Suppressor macrophage treated with lipopolysaccharide for 1 hour (primary cell): ENCODE data around the gene ATP8A1.
A peak's percentile ranks its signal among the peaks of the same experiment; 100 is the strongest.

Experiments used
- DNase-seq, 3 donors: peaks; one replicate each; pipeline ENCODE4 v3.0.0-alpha.2; 2020 to 2022

The ATP8A1 gene

DNA sequence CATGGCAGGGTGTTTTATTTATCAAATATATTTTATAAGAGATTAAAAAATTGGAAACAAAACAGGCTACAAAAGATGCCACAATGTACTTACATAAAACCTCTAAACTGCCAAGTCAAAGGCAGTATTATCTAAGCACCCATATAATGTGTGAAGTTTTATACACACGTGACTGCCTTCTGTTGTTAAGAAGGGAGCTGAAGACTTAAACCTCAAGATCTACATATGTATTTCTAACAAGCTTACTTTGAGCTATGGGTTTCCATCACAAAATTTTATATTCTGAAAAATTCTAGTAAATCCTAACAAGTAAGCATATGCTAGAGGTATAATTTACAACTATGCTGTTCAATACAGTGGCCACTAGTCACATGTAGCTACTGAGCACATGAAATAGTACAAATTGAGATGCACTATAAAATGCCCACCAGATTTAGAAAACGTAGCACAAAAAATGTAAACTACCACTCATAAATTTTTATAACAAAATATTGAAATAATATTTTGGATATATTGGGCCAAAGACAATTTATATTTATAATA is 9.8 kb downstream of the ATP8A1 start:
- no peak for DNase-seq

DNA sequence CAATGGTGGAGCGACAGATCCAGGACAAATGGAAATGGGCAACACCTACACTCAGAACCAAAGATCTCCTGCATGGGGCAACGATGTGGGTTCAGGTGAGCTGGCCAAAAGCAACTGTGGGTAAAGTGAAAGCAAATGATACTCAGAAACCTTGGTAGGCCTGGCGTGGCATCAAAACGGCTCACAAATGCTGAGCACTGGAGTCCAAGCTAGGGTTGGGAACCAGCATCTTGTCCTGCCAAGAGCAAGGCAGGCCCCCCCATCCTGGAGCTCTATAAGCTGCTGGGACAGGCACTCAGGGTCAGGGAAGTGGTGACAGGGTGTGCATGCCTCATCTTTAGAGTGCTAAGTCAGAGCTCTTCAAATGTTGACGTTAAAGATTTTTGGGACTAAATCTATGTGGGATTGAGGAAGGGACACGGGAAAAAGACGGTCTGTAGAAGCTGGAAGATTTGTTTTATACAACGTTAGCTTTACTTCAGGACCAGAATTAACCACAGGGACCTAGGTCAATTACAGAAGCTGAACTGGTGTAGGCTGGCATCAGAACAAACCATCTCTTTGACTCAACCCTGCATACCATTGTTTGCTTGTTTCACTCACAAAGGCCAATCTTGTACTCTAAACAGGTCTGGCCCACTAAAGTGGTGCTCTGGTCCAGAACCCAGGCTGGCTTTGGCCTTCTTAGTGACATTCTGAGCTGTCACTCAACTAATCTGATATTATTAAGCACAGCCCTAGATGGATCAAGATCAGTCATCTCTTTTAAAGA is 10.7 kb downstream of the ATP8A1 start:
- no peak for DNase-seq

DNA sequence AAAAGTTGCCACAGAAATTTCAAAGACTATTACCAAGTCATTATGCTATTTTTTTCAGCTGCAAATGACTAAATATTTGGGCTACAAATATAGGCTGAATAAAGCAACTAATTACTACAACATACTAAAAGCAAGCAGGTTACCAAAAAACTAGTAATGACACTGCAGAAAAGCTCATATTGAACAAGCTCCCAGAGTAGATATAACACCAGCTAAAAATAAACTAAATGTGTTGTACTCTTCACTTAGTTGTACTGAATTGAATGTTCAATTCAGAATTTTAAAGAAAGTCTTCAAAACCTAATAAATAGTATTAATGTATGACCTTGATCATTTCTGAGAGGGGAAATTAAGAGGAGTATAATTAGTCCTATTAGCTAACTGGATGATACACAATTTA is 12.0 kb downstream of the ATP8A1 start:
- DNase-seq: no peak

DNA sequence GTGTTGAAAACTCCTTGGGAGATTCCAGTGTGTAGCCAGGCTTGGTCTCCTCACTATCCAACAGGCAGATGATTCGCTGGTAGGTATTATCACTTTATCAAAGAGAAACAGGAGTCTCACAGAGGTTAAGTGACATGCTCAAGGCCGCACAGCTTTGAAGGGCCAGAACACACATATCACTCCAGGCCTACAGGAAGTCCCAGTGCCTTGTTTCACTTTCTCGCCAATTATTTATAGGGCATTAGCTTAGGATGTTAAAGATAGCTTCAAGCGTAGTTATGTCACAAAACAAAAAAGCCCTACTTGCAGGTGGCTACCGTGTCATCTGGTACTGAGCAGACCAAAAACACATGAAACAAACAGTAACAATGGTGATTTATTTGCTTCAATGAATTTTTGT is 13.2 kb downstream of the ATP8A1 start:
- no peak for DNase-seq

DNA sequence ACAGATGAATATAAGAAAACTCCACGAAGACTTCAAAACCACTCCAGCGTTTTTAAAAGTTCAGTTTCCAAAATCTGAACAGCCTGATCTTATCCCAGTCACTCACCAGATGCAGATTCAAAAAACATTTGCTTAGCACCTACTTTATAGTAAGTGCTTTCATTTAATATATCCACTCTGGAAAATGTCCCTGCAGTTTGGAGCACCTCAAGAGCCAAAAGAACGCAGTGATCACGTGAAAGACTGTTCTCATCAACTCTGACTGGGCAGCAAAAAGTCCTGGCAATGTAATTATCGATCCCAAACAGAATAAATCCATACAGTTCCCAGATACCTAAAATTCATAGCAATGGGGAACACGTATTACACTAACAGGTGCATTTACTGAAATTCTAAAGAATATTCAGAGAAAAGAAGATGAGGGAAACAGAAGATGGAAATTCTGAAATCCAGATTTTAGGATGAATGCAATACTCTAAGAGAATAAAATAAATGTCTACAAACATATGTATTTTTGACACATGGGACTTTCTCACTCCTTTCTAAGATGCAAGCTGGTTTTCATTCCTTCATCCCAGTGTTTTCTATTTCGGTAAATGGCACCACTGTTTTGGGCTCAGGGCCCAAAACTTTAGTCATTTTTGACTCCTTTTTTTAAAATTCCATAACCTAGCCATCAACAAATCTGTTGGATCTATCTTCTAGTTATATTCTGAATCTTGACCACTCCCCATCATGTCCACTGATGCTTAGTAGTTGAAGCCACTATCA is 13.9 kb downstream of the ATP8A1 start:
- no peak for DNase-seq

GRCh38 chr4:42642101-42642797 is 14.7 kb downstream of the ATP8A1 start:
- peak in 1 of 3 donors; percentile 21 for DNase-seq

GRCh38 chr4:42641656-42642055 is 15.2 kb downstream of the ATP8A1 start:
- no peak for DNase-seq

DNA sequence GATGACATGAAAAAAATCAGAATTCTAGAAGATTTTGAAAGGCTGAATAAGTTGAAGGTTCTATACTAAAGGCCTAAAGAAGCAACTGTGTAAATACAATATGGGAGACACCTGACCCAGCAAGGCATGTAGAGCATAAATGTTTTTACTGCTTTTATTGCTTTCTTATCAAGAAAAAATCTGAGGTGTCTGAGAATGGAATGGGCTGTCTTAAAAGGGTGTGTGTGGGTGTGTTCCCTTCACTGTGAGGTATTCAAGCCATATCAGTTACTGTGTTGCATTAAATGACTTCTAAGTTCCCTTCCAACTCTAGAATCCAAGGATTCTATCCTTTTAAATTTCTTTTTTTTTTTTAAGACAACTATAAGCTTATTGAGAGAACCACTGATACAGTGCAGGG is 15.7 kb downstream of the ATP8A1 start:
- DNase-seq: no peak

DNA sequence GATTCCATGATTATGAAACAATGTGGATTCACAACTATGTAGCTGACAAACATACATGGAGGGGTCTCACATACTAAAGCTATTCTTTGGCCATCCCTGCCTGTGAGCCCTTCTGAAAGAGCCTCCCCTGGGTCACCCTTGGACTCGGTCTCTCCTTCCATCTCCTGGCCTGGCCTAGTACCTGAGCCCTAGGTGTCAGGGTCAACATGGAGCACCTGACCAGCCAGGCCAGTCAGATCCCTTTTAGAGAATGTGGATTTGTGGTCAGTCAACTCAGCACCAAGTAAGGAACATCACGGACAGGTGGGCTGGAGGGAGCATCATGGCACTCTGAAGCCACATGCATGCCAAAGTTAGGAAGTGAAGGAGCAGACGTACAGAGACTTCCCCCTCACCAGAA is 16.3 kb downstream of the ATP8A1 start:
- no peak for DNase-seq

DNA sequence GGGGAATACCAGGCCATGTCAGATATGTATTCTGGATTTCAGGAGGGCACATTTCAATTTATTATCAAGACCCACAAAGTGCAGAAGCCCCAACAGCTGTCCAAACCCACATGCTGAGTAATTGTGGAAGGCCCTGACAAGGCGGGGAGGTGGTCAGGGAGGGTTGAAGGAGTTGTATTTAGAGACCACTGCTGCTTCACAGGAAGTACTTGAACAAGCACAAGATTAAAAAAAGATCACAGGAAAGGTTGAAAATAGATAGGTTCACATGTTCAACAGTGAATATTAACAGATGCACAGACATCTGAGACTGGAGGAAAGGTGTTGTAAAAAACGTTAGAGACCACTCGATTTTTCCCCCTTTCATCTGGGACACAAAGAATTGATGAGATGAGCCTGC is 17.9 kb downstream of the ATP8A1 start:
- DNase-seq: no peak

- no peak for DNase-seq
These were observed 18.6 kb downstream of the ATP8A1 start for GRCh38 chr4:42638321-42638720.

DNA sequence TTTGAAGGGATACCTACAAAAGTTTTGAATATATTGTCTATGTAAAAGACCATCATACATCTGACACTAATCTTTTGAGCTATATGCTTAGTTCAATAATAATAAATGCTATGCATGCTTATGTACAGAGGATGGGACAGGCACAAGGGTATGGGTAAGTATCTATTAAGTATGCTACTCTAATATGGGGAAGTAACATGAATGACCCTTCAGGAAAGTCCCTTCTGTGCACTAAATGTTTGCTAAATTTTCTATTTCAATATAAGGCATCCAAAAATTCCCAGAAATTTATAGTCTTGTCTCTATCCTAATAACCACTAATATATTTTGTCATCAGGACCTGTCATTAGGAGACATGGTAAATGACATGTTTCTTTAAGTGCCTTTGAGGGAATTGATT is 19.0 kb downstream of the ATP8A1 start:
- peak; percentile 46 to 74 (median 68) for DNase-seq

DNA sequence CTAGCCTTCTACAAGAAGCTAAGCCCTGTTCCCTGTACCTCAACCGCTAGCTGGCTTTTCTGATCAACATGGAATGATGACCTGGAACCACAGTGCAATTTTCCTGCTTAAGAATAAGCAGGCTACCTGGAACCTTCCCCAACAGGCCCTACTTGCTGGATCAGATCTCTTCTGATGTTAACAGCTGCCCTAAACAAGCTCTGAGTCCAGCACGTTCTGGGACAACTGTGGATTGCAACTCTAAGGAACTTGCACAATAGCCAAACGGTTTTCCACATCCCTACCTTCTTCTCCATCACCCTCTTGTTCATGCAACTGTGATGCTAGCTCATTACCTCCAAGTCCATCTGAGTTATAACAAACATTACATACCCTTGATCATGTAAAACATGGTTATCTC is 19.8 kb downstream of the ATP8A1 start:
- DNase-seq: no peak

DNA sequence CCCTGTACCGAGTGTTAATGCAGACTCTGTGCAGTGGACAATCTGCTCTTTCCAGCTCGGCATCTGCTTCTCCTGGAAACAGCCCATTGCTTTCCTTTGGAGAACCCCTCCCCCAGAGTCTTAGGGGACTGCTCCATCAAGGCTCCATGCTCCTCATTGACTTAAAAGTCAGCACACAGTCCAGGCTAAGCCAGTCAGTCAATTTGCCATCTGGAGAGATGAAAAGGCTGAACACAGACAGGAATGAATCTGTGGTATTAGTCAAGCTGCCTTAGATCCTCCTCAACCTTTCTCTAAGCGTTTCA is 20.3 kb downstream of the ATP8A1 start:
- DNase-seq: no peak

- DNase-seq: no peak
These were observed 23.1 kb downstream of the ATP8A1 start for GRCh38 chr4:42633605-42634388.

DNA sequence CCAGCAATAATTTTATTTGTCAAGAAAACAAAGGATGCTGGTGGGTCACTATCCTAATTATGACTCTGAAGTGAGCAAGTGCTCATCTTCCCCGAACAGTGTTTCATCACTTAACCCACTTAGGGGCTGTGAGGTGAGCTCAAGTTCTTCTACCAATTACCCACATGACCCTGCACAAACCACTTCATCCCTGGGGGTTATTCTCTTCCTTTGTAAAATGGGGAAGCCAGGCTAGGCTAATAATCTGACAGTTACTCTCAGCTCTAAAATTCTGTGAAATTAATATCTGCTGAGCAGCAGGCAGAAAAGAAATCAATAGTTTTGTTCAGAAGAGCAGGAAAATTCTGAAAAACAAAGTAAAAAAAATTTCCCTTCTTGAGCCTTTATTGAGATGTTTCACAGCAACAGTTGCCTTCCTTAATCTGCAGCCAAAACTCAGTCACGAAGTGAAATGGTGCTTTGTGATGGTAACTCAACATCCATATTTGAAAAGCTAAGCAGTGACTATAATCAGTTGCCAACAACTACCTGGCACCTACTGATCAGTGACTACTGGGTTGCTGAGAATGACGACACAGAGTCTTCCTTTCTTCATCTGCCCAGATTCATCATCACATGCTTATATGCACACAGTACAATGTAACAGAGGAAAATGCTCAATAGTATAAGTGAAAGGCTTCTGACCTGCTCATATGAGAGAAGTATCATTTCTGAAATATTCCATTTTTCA is 24.1 kb downstream of the ATP8A1 start:
- DNase-seq: no peak

DNA sequence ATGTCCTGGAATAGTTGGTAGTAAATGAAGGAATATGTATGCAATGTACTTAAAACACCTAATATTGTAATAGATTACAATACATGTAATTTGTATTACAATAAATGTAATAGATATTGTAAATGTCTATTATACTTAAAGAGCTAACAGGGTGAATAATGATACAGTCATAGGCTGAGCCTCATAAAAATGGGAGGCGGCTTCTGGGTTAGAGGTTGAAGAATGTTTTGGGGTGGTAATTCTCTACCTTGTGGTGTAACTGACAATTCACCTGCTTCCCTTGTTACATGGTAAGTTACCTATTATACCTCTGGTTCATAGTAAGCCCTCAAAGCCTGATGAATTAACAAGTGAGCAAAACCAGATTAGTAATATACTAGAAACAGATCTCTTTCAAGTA is 26.0 kb downstream of the ATP8A1 start:
- DNase-seq: no peak

DNA sequence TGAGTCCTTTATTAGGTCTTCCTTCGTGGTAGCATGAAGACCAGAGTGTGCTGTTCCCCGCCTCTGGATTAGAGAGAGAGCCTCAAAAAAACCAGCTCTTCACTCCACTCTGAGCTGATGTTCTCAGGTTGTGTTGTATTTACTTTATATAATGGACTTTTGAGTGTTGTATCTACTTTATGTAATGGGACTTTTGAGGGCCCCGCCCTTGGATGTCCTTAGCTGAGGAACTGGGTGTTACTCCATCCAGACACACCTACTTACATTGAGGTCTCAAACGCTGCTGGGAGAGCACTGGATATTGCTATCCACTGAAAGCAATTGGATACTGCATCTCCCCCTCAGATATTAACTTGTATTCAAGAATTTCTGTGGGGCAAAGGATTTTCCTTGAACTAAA is 28.2 kb downstream of the ATP8A1 start:
- no peak for DNase-seq

DNA sequence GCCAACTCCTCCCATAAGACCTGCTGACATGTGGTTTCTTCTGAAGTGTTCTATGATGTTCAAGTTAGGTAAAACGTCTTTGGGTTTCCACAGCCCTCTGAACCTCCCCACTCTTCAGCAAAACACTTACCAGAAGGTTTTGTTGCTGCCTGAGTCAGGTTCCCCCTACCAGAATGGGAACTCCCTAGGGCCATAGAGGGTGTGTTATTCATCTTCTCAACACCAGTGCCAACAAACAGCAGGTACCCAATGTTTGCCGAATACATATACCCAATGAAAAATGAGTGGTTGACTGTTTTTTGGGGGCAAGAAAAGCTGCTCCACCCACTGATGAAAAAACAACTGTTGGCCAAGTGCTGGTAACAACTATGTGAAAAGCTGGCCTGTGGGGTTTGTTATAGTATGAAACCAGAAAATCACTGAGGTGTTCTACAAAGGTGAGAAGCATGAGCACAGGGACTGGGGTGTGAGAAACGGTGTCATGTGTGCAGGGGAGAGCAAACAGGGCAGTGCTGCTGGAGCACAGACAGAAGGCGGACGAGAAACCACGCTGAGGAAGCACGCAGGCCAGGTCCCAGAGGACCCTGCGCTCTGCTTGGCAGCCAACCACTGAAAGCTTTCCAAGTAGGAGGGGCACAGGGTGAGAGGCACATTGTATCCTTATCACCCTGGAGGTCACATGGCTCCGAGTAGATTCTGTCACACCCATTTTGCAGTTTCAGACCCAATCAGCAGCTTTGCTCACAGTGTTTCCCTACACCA is 28.8 kb downstream of the ATP8A1 start:
- no peak for DNase-seq

GRCh38 chr4:42626629-42627146 is 30.2 kb downstream of the ATP8A1 start:
- DNase-seq: no peak

GRCh38 chr4:42625329-42625728 is 31.6 kb downstream of the ATP8A1 start:
- DNase-seq: no peak
